GM12878 (cell line): ENCODE data around the gene PAX5. TPM values are rescaled to one million over a fixed set of nuclear protein-coding genes. Genes with fewer than 3 reads are reported as not detected.

Experiments used
- ASH2L ChIP-seq: fragments of 300-600, 200-600 bp; sonication (generic); IDR thresholded peaks from 2 replicates; pipeline ENCODE4 v1.6.1; 2017; ENCODE audit warnings: low read depth, mild to moderate bottlenecking, borderline replicate concordance
- ATF2 ChIP-seq: IDR thresholded peaks from 2 replicates; pipeline ENCODE4 v1.6.1; 2012; ENCODE audit warnings: low read length, inconsistent platforms
- CBFB ChIP-seq: IDR thresholded peaks from 2 replicates; pipeline ENCODE4 v1.6.1; 2016; ENCODE audit warnings: antibody characterized with exemption, low read depth
- CEBPB ChIP-seq, 2 experiments: fragments of 150-350 bp in 1 of 2; IDR thresholded peaks; 2 replicates each; pipeline ENCODE4 v1.6.1; 2012 to 2014; ENCODE audit warnings: low read depth in 2 of 2, low read length in 2 of 2, borderline replicate concordance in 1 of 2, inconsistent platforms in 1 of 2
- CHD4 ChIP-seq: fragments of 200-600 bp; sonication (generic); IDR thresholded peaks from 2 replicates; pipeline ENCODE4 v1.6.1; 2016; ENCODE audit warnings: mild to moderate bottlenecking
- CTCF ChIP-seq, 3 experiments: IDR thresholded peaks in 2 of 3; conservative IDR thresholded peaks in 1 of 3; 2 replicates each; pipeline ENCODE4 v1.5.1; 2011; ENCODE audit warnings: low read depth in 3 of 3, low read length in 3 of 3, mild to moderate bottlenecking in 3 of 3, control low read depth in 2 of 3, moderate library complexity in 2 of 3, inconsistent platforms in 1 of 3, mixed read lengths in 1 of 3; ENCODE audit not compliant: control insufficient read depth in 2 of 3, insufficient read depth in 1 of 3; ENCODE audit errors: extremely low read depth in 1 of 3
- DPF2 ChIP-seq: fragments of 450-650 bp; IDR thresholded peaks from 2 replicates; pipeline ENCODE4 v1.6.1; 2017; ENCODE audit warnings: mild to moderate bottlenecking
- MAX ChIP-seq: IDR thresholded peaks from 2 replicates; pipeline ENCODE4 v1.6.1; 2012; ENCODE audit warnings: low read depth, low read length, improper control_type of control experiment
- NBN ChIP-seq: fragments of 450-650 bp; IDR thresholded peaks from 2 replicates; pipeline ENCODE4 v1.6.1; 2016
- NFYB ChIP-seq: IDR thresholded peaks from 2 replicates; pipeline ENCODE4 v1.6.1; 2011; ENCODE audit warnings: low read depth, mild to moderate bottlenecking, low read length, improper control_type of control experiment, moderate library complexity; ENCODE audit not compliant: insufficient read depth
- NKRF ChIP-seq: fragments of 450-650 bp; conservative IDR thresholded peaks from 2 replicates; pipeline ENCODE4 v1.6.1; 2017; ENCODE audit warnings: mild to moderate bottlenecking, moderate library complexity
- NR2C1 ChIP-seq: fragments of 450-650 bp; IDR thresholded peaks from 2 replicates; pipeline ENCODE4 v1.6.1; 2017; ENCODE audit warnings: antibody characterized with exemption, mild to moderate bottlenecking, moderate library complexity
- PBX3 ChIP-seq: IDR thresholded peaks from 2 replicates; pipeline ENCODE4 v1.6.1; 2011; ENCODE audit warnings: mild to moderate bottlenecking, low read depth, low read length, moderate library complexity; ENCODE audit not compliant: insufficient replicate concordance
- POLR2AphosphoS5 ChIP-seq: IDR thresholded peaks from 2 replicates; pipeline ENCODE4 v1.6.1; 2011; ENCODE audit warnings: mild to moderate bottlenecking, low read length, inconsistent platforms
- SIX5 ChIP-seq: IDR thresholded peaks from 2 replicates; pipeline ENCODE4 v1.6.1; 2011; ENCODE audit warnings: mild to moderate bottlenecking, low read depth, low read length, moderate library complexity; ENCODE audit not compliant: severe bottlenecking
- SMAD1 ChIP-seq: fragments of 450-650 bp; IDR thresholded peaks from 2 replicates; pipeline ENCODE4 v1.6.1; 2018; ENCODE audit warnings: mild to moderate bottlenecking, low read depth; ENCODE audit not compliant: partially characterized antibody
- SUPT20H ChIP-seq: IDR thresholded peaks from 2 replicates; pipeline ENCODE4 v1.6.1; 2011; ENCODE audit warnings: low read depth, mild to moderate bottlenecking, low read length, moderate library complexity, borderline replicate concordance; ENCODE audit not compliant: control insufficient read depth
- TCF12 ChIP-seq: IDR thresholded peaks from 2 replicates; pipeline ENCODE4 v1.6.1; 2011; ENCODE audit warnings: low read depth, mild to moderate bottlenecking, low read length
- TCF3 ChIP-seq: IDR thresholded peaks from 2 replicates; pipeline ENCODE4 v1.6.1; 2012; ENCODE audit warnings: low read depth, mild to moderate bottlenecking, low read length, borderline replicate concordance; ENCODE audit not compliant: insufficient read depth
- USF2 ChIP-seq: IDR thresholded peaks from 2 replicates; pipeline ENCODE4 v1.6.1; 2011; ENCODE audit warnings: low read depth, low read length, improper control_type of control experiment, borderline replicate concordance
- ZNF207 ChIP-seq: fragments of 450-650 bp; IDR thresholded peaks from 2 replicates; pipeline ENCODE4 v1.6.1; 2014; ENCODE audit warnings: antibody characterized with exemption, mild to moderate bottlenecking, borderline replicate concordance
- polyA plus RNA-seq, 11 experiments: library from polyadenylated mRNA; depleted of rRNA in 4 of 11; unstranded in 6 of 11; stranded (reverse) in 5 of 11; fragments of >200 nt; fragmentation: Nextera tagmentation in 4 of 11; fragmentation: Illumina TruSeq in 1 of 11; extraction: Ambion mirVana in 4 of 11; extraction: Trizol in 1 of 11; gene quantifications; 1 replicate in 1 of 11; 2 replicates in 10 of 11; pipeline versions ENCODE4 v1.2.1 to v1.2.3, GENCODE V29; 2011 to 2016; ENCODE audit warnings: inconsistent platforms in 2 of 11, missing spikeins in 2 of 11, low read depth in 1 of 11
- total RNA-seq, 4 experiments: library from RNA; depleted of rRNA in 3 of 4; stranded (reverse); fragments of >200 nt in 3 of 4; fragmentation: Illumina TruSeq in 1 of 4; extraction: Trizol in 1 of 4; gene quantifications; 2 replicates each; pipeline versions ENCODE4 v1.2.1 to v1.2.3, GENCODE V29; 2013 to 2021

The PAX5 gene
- total and polyA plus RNA-seq, 10 of the 15 experiments (the other 5 are each of a cell fraction or from before 2014, with no cell fraction given), result 2.2 to 123 (median 31.9) TPM

GRCh38 chr9:36995927-36996705 is 38.0 kb downstream of the PAX5 start (continued):
- no peak for TF ChIP-seq SUPT20H
- TF ChIP-seq CBFB, result peak; percentile 49; the same call in 1 of the 2 replicates
- TF ChIP-seq NKRF, result peak; percentile 74
- TF ChIP-seq SMAD1, result peak; percentile 38
- TF ChIP-seq MAX, result no peak
- no peak for TF ChIP-seq SIX5
- no peak for TF ChIP-seq ZNF207
- TF ChIP-seq TCF12, result peak; percentile 51; the same call in 1 of the 2 replicates
- TF ChIP-seq TCF3, result peak; percentile 59; the same call in 1 of the 2 replicates
- TF ChIP-seq USF2, result no peak
- no peak for TF ChIP-seq NFYB
- TF ChIP-seq PBX3, result peak; percentile 71
- 0 out of 2 replicates have a peak, but pooled peaks have one; percentile 41 for TF ChIP-seq POLR2AphosphoS5
- TF ChIP-seq CTCF (IDR thresholded peaks at IDR 0.05 in 2 of 3, conservative IDR thresholded peaks at IDR 0.05 in 1 of 3; ENCODE audit: control insufficient read depth in 2 of 3, extremely low read depth in 1 of 3, insufficient read depth in 1 of 3, low read depth in 3 of 3, low read length in 3 of 3), result peak; percentile 71 to 86 (median 86)
- peak in 1 of 2 experiments; percentile 3; a peak in 1 of 4 replicates for TF ChIP-seq CEBPB (IDR thresholded peaks at IDR 0.05; ENCODE audit: borderline replicate concordance in 1 of 2, low read depth in 2 of 2, low read length in 2 of 2)
- TF ChIP-seq ATF2, result no peak
- TF ChIP-seq CHD4, result no peak
- peak; percentile 75 for TF ChIP-seq DPF2
- no peak for TF ChIP-seq NR2C1
- TF ChIP-seq ASH2L, result no peak
- peak; percentile 57 for TF ChIP-seq NBN
